MCF 10A (cell line): Measurements from ENCODE around the gene NFATC1. TPM values are rescaled to one million over a fixed set of nuclear protein-coding genes. Genes with fewer than 3 reads are reported as not detected.
"Not testable (repeated sequence)": the region's sequence is repeated elsewhere in the genome, so short reads cannot be mapped to it uniquely, and the experiment has no call there.

Source experiments
- BruUV-seq: library from RNA; stranded (reverse); fragments of 400-500 nt; replicated peaks from 2 replicates; lab custom pipeline; 2021; lab: Mats Ljungman, UMichigan
- CTCF ChIA-PET: fragments of 300-600 bp; sonication (Branson Sonifier 250); formaldehyde crosslinking; extraction: SDS; loops from one replicate; lab custom pipeline; 2021; ENCODE audit warnings: antibody characterized with exemption, inconsistent platforms; lab: Yijun Ruan, JAX
- POLR2A ChIA-PET: fragments of 300-600, 350-650 bp; sonication (Branson Sonifier 250); formaldehyde crosslinking; extraction: SDS; loops from one replicate; lab custom pipeline; 2020; ENCODE audit warnings: antibody characterized with exemption, inconsistent platforms; lab: Yijun Ruan, JAX
- DNase-seq: peaks from one replicate; pipeline ENCODE4 v3.0.0-alpha.2; 2018; ENCODE audit not compliant: unreplicated experiment
- H3K27ac Mint-ChIP-seq: one replicate; pipeline ENCODE4 v1.8.0; 2022; ENCODE audit warnings: mild to moderate bottlenecking, low read depth, mixed read lengths; ENCODE audit not compliant: unreplicated experiment
- H3K27me3 Mint-ChIP-seq: one replicate; pipeline ENCODE4 v1.8.0; 2022; ENCODE audit warnings: mixed read lengths; ENCODE audit not compliant: insufficient read depth, unreplicated experiment
- H3K36me3 Mint-ChIP-seq: one replicate; pipeline ENCODE4 v1.8.0; 2022; ENCODE audit warnings: mild to moderate bottlenecking, moderate library complexity, mixed read lengths; ENCODE audit not compliant: insufficient read depth, unreplicated experiment
- H3K4me1 Mint-ChIP-seq: one replicate; pipeline ENCODE4 v1.8.0; 2022; ENCODE audit warnings: mixed read lengths; ENCODE audit not compliant: insufficient read depth, unreplicated experiment
- H3K4me3 Mint-ChIP-seq: one replicate; pipeline ENCODE4 v1.8.0; 2022; ENCODE audit warnings: mild to moderate bottlenecking, moderate library complexity, mixed read lengths; ENCODE audit not compliant: unreplicated experiment
- H3K9me3 Mint-ChIP-seq: one replicate; pipeline ENCODE4 v1.8.0; 2022; ENCODE audit warnings: mixed read lengths; ENCODE audit not compliant: unreplicated experiment
- intact Hi-C: fragments of 100-400 bp; cut with micrococcal nuclease; formaldehyde crosslinking; loops from 2 replicates; pipeline ENCODE4 v1.14.1; 2022
- total RNA-seq: library from RNA; stranded (reverse); gene quantifications from 2 replicates; pipeline ENCODE4 v1.2.3, GENCODE V29; 2022
- TF ChIP-seq, protein P1 (sequence below): fragments of 200-600 bp; IDR thresholded peaks from one replicate; pipeline ENCODE4 v1.8.0; 2022; ENCODE audit warnings: antibody characterized with exemption, mild to moderate bottlenecking; ENCODE audit not compliant: unreplicated experiment

The NFATC1 gene
- total RNA-seq, 1 experiment from 2014 or later = 2.0 TPM

DNA sequence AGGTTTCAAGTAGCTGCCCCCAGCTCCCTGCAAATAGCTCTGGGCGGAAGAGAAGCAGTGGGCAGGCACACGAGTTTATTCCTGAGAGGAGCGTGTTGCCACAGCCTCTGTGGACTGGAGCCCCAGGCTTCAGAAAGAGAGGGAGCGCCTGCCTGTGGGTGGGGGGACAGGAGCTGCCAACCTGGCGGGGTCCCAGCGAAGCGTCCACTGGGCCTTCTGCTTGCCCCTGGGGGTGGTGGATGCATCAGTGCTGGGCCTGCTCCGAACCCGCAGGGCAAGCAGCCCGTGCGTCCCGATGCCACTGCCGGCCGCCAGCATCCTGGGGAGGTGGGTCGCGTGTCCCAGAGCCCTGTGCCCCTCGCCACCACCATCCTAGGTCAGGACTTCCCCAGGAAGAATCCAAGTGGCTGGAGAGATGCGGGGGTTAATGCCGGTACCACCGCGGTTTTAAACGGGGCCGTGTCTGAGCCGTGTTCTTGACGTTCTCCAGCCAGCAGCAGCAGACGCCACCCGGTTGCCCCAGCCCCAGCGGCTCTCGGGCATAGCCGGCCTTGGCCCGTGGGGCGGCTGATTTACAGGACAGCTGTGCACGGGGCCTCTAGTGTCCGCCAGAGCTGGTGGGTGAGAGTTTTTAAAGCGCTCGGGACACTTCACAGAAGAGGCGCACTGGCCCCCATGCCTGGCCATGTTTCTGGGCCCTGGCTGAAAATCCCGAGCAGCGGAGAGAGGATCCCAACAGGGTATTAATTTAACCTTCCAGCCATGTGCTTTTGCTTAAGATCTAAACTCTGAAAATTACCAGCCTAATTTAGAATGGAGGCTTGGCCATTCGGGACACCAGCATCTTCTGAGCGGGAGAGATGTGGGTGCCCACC lies 84.7 kb downstream of the NFATC1 start:
- Mint-ChIP-seq H3K27me3 (no peaks in the 10 kb centered on the region), H3K4me1 (no peaks in the 10 kb centered on the region), H3K27ac (no peak overlapping the region), H3K4me3 (no peak overlapping the region), H3K36me3 (no peaks in the 10 kb centered on the region), H3K9me3 (no peaks in the 10 kb centered on the region)
- no TSS peak for BruUV-seq
- intact Hi-C loops = no loop called here
- ChIA-PET POLR2A (no interaction called here), CTCF (interaction anchor here (0.9 kb wide), 1 partner anchor 99 kb away, joined by 3 read pairs; no protein-coding TSS in a partner anchor)
- TF ChIP-seq, protein P1, sequence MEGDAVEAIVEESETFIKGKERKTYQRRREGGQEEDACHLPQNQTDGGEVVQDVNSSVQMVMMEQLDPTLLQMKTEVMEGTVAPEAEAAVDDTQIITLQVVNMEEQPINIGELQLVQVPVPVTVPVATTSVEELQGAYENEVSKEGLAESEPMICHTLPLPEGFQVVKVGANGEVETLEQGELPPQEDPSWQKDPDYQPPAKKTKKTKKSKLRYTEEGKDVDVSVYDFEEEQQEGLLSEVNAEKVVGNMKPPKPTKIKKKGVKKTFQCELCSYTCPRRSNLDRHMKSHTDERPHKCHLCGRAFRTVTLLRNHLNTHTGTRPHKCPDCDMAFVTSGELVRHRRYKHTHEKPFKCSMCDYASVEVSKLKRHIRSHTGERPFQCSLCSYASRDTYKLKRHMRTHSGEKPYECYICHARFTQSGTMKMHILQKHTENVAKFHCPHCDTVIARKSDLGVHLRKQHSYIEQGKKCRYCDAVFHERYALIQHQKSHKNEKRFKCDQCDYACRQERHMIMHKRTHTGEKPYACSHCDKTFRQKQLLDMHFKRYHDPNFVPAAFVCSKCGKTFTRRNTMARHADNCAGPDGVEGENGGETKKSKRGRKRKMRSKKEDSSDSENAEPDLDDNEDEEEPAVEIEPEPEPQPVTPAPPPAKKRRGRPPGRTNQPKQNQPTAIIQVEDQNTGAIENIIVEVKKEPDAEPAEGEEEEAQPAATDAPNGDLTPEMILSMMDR = no peak
- no peak for DNase-seq

DNA sequence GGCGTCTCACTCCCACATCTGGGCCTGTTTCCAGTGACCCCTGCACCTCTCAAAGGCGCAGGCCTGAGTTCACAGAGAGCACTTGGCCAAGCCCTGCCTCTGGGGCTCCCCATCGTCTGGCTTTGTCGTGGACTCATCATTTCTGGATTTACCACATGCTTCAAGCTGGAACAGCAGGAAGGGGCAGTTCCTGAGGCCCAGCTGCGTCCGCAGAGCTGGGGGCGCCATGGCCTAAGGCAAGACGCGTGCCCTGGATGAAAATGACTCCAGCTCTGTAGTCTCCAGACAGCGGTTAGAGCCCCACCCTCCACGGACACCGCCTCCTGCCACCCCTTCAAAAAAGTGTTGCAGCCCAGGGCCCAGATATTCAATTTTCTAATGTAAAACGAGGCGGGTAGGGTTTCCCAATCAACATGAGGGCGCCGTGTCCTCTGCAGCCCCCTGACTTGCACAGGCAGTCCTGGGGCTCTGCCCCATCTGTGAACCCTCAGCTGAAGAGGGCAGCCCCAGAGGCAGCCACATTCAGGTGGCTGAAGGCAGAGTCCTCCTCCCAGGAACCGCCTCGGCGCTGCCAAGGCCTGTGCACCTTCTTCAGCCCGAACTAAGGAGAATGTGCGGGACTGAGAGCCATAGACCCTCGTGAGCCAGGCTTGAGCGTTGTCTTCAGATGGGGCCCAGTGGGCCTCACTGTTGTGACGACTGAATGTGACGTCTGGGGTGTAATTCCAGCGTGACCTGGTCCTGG lies 85.5 kb downstream of the NFATC1 start:
- H3K4me3 Mint-ChIP-seq = no peak overlapping the region
- no peaks in the 10 kb centered on the region for H3K27me3 Mint-ChIP-seq
- ChIA-PET CTCF (no interaction called here), POLR2A (no interaction called here)
- DNase-seq = no peak
- no peaks in the 10 kb centered on the region for H3K4me1 Mint-ChIP-seq
- no peaks in the 10 kb centered on the region for H3K9me3 Mint-ChIP-seq
- BruUV-seq = no TSS peak
- H3K27ac Mint-ChIP-seq = no peak overlapping the region
- H3K36me3 Mint-ChIP-seq = no peaks in the 10 kb centered on the region
- intact Hi-C loops = no loop called here
- TF ChIP-seq, protein P1 = no peak

DNA sequence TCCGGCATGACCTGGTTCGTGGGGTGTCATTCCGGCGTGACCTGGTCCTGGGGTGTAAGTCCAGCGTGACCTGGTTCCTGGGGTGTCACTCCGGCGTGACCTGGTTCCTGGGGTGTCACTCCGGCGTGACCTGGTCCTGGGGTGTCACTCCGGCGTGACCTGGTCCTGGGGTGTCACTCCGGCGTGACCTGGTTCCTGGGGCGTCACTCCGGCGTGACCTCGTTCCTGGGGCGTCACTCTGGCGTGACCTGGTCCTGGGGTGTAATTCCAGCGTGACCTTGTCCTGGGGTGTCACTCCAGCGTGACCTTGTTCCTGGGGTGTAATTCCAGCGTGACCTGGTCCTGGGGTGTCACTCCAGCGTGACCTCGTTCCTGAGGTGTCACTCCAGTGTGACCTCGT lies 87.7 kb downstream of the NFATC1 start:
- H3K27me3 Mint-ChIP-seq, H3K36me3 Mint-ChIP-seq, H3K4me3 Mint-ChIP-seq, H3K27ac Mint-ChIP-seq, H3K9me3 Mint-ChIP-seq, CTCF ChIA-PET, DNase-seq, BruUV-seq, intact Hi-C loops, H3K4me1 Mint-ChIP-seq, POLR2A ChIA-PET: not testable (repeated sequence)

DNA sequence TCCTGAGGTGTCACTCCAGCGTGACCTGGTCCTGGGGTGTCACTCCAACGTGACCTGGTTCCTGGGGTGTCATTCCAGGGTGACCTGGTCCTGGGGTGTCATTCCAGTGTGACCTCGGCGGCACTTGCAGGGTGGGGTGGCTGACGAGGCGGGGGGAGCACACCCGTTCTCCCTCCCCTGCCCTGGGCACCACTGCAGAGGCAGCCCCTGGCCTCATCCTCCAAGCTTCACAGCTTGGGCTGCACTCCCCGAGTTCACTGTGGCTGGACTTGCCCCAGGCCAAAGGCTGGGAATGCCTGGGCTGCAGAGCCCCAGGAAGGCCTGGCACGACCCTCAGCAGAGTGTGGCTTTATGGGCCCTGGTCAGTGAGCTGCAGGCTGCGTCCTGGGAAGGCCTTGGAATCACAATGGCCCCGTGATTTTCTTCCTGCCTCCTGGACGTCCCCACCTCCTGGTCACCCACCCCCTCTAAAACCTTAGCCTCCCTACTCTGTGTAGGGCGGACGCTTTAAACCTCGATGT lies 88.3 kb downstream of the NFATC1 start:
- Mint-ChIP-seq H3K36me3 (no peaks in the 10 kb centered on the region), H3K9me3 (no peaks in the 10 kb centered on the region), H3K4me3 (no peak overlapping the region), H3K27ac (no peak overlapping the region), H3K27me3 (no peaks in the 10 kb centered on the region), H3K4me1 (no peaks in the 10 kb centered on the region)
- intact Hi-C loops = no loop called here
- no peak for DNase-seq
- TF ChIP-seq, protein P1 = no peak
- ChIA-PET CTCF (no interaction called here), POLR2A (no interaction called here)
- no TSS peak for BruUV-seq
